ENCODE data around the gene SLC26A4. TPM values are rescaled to one million over a fixed set of nuclear protein-coding genes. Genes with fewer than 3 reads are reported as not detected.

SLC26A4 gene
- 0.23 and 0.32 TPM in 2 replicates for total RNA-seq (2014; rRNA removed; shearing (Covaris generic))

DNA sequence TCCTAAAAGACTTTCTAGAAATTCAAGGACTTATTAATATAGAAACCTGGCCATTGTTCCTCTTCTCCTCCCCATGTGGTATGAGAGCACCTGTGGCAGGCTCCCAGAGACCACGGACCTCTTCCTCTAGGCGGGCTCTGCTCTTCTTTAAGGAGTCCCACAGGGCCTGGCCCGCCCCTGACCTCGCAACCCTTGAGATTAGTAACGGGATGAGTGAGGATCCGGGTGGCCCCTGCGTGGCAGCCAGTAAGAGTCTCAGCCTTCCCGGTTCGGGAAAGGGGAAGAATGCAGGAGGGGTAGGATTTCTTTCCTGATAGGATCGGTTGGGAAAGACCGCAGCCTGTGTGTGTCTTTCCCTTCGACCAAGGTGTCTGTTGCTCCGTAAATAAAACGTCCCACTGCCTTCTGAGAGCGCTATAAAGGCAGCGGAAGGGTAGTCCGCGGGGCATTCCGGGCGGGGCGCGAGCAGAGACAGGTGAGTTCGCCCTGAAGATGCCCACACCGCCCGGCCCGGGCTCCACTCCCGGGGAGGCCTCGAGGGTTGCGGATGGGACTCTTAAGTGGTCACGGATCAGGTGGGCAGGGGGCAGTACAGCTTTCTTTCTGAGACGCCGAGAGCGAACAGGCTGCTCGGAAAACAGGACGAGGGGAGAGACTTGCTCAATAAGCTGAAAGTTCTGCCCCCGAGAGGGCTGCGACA, at the start of gene SLC26A4:
TSS of gene SLC26A4 (plus strand) at position 448 of the 700 bp plus-strand sequence. CDS start 814 bp downstream, outside the sequence.

DNA sequence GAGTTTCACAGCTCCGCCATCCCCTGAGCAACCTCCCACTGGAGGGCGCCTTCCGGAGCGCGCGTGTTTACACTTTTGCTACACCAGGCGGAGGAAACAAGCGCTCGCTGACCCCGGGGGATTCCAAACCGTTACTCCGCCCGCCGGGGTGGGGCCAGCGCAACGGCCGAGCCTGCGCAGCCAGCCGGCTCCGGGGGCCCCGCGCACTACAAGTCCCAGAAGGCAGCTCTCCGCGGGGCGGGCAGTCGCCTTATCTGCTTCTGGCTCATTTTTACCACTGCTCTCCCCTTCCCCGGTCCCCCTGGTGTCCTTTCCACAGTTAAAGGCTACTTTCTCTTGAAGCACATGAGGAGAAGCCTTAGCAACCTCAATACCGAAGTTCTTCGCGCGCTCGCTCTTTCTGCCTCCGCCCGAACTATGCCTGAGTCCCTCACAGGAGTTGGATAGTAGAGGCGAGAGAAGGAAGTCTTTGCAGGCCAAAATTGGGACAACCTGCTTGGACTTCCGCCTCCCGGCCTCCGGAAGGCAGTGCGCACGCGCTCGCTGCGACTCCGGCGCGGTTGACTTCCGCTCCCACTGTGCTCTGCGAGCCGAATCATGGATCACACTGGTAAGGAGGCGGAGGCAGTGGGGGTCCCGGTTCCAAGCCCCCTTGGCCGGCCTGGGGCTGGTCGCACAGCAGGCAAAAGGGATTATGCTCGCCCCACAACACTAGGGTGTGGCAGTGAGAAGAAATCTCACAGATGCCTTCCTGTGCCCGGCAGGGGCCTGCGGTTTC, 83.1 kb downstream of the SLC26A4 start, which contains the start of gene CBLL1:
TSS of gene CBLL1 (plus strand) at position 576 of the 778 bp plus-strand sequence. CDS start at position 598, 22 bp downstream.

Small RNA genes lying within 50 kb of the gene (small RNA-seq; reads per million reads assigned to genes)
- not detected for gene BANF1P5

Other genes starting within 250 kb of the SLC26A4 start
- not detected in 2 replicates for gene GPR22, start 190.8 kb upstream of the SLC26A4 start, total RNA-seq (2014; rRNA removed; shearing (Covaris generic))
- gene COG5, start 96.9 kb upstream of the SLC26A4 start, total RNA-seq (2014; rRNA removed; shearing (Covaris generic)) = 50.5 and 58.1 TPM in 2 replicates
- 10.3 and 17.0 TPM in 2 replicates for gene DUS4L, start 96.9 kb upstream of the SLC26A4 start, total RNA-seq (2014; rRNA removed; shearing (Covaris generic))
- 31.3 and 44.5 TPM in 2 replicates for gene BCAP29, start 80.6 kb upstream of the SLC26A4 start, total RNA-seq (2014; rRNA removed; shearing (Covaris generic))
- gene CBLL1, start 83.3 kb downstream of the SLC26A4 start, total RNA-seq (2014; rRNA removed; shearing (Covaris generic)) = 22.6 and 27.9 TPM in 2 replicates
- gene SLC26A3, start 142.4 kb downstream of the SLC26A4 start, total RNA-seq (2014; rRNA removed; shearing (Covaris generic)) = not detected in 2 replicates
- 45.3 and 60.8 TPM in 2 replicates for gene DLD, start 230.4 kb downstream of the SLC26A4 start, total RNA-seq (2014; rRNA removed; shearing (Covaris generic))